Activated naive CD4-positive, alpha-beta T cell treated with anti-CD3 and anti-CD28 coated beads, Interleukin-2, amount 10 ng/mL, durations not matched to agents 7 days and 5 days (primary cell): ENCODE data around the gene TPCN2.

Experiments
- CTCF ChIA-PET: fragments of 350-600 bp; sonication (Branson Sonifier 250); formaldehyde crosslinking; loops from one replicate; lab custom pipeline; 2021; ENCODE audit warnings: antibody characterized with exemption; lab: Charles Lee
- DNase-seq: peaks from one replicate; pipeline ENCODE4 v3.0.0-alpha.2; 2020
- H3K27ac Mint-ChIP-seq: one replicate; pipeline ENCODE4 v1.8.0; 2021; ENCODE audit warnings: mild to moderate bottlenecking, moderate library complexity, mixed read lengths
- H3K27me3 Mint-ChIP-seq: one replicate; pipeline ENCODE4 v1.8.0; 2021; ENCODE audit warnings: mild to moderate bottlenecking, mixed read lengths
- H3K36me3 Mint-ChIP-seq: one replicate; pipeline ENCODE4 v1.8.0; 2021; ENCODE audit warnings: mixed read lengths
- H3K4me1 Mint-ChIP-seq: one replicate; pipeline ENCODE4 v1.8.0; 2021; ENCODE audit warnings: mixed read lengths
- H3K4me3 Mint-ChIP-seq: one replicate; pipeline ENCODE4 v1.8.0; 2021; ENCODE audit warnings: mild to moderate bottlenecking, moderate library complexity, mixed read lengths
- H3K9me3 Mint-ChIP-seq: one replicate; pipeline ENCODE4 v1.8.0; 2021; ENCODE audit warnings: mixed read lengths

The TPCN2 gene

DNA sequence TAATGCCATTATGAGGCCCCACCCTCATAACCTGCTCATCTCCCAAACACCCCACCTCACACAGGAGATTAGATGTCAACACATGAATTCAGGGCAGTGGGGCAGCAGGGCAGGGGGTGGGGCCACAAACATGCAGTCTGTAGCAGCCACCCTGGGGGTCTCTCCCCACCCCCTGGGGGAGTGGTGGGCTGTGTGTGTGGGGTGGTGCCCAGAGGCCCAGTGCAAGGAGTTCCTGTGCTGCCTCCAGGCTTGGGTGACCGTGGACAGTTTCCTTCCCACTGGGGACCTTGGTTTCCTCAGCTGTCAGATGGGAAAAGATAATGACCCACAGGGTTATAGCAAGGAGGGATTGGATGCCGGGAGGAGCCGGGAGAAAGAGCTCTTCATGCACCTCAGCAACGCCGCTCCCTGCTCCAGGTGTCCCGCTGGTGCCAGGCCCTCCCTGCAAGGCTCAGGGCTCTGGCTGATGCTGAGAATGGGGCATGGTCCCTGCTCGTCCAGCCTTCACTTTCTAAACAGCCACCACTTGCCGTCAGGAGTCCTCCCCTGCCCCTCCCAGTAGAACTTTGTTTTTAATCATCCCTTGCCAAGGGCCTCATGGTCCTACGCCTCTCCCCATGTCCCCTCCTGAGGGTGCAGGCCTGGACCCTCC, 33.7 kb upstream of the TPCN2 start:
- CTCF ChIA-PET: no interaction called here
- no peak overlapping the region for H3K4me3 Mint-ChIP-seq
- no peak for DNase-seq
- peaks cover 78% of the 10 kb centered on the region for H3K27me3 Mint-ChIP-seq
- H3K9me3 Mint-ChIP-seq: no peaks in the 10 kb centered on the region
- H3K4me1 Mint-ChIP-seq: peaks cover 6% of the 10 kb centered on the region
- H3K36me3 Mint-ChIP-seq: no peaks in the 10 kb centered on the region
- no peak overlapping the region for H3K27ac Mint-ChIP-seq

DNA sequence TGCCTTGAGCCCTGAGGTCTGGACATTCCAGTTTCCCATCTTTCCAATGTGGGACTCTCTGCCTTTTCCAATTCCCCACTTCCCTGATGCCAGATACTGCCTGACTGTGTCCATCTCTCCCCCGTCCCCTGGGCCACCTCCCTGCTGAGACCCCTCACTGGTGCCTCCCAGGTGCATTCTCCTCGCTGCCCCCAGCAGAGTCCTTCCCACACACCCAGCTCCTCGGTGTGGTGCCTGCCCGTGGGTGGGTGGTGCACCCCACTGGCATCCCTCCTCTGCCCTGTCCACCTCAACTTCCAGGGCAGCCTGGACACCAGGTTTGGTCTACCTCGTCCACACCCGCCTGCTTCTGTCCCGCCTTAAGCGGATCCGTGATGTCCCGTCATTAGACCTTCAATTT, 30.8 kb upstream of the TPCN2 start:
- no peak overlapping the region for H3K4me3 Mint-ChIP-seq
- H3K27ac Mint-ChIP-seq: no peak overlapping the region
- no peaks in the 10 kb centered on the region for H3K4me1 Mint-ChIP-seq
- H3K36me3 Mint-ChIP-seq: no peaks in the 10 kb centered on the region
- no peak for DNase-seq
- H3K9me3 Mint-ChIP-seq: no peaks in the 10 kb centered on the region
- H3K27me3 Mint-ChIP-seq: peaks cover 58% of the 10 kb centered on the region
- CTCF ChIA-PET: no interaction called here

DNA sequence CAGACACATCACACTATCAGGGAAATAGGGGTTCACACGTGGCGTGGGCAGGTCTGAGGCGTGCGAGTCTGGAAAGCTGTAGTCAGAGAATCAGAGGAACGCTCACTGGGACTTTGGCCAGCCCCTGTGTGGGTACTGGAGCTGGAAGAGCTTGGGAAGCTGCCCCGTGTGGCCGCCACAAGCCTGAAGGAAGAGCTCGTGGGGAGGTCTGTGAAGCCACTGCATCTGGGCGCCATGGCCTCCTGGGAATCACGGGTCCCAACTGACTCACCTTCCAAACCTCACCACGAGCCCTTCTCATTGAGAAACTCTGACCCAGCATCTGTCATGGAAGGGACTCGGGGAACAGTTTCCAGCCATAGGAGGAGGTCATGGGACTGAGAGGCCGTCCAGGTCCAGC, 29.8 kb upstream of the TPCN2 start:
- DNase-seq: no peak
- Mint-ChIP-seq H3K27ac (no peak overlapping the region), H3K27me3 (peaks cover 49% of the 10 kb centered on the region), H3K9me3 (no peaks in the 10 kb centered on the region), H3K36me3 (no peaks in the 10 kb centered on the region), H3K4me1 (no peaks in the 10 kb centered on the region), H3K4me3 (no peak overlapping the region)
- CTCF ChIA-PET: no interaction called here

DNA sequence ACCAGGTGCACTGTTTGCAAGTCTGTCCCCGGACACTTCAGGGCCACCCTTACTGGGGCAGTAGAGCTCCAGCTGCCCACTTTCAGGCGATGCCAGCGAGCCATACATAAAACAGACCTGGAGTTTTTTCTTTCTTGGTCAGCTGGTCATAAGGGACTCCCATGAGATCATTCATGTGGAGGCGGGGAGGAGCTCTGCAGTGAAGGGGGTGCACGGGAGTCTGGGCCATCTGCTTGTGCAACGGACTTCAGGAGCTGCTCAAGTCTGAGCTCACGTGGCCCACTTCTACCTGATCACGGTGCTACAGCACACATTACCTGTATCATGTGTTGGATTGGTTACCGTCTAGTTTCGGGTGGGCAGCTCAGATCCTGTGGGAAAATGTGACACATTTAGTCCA, 26.5 kb upstream of the TPCN2 start:
- CTCF ChIA-PET: interaction anchor here (0.9 kb wide), 1 partner anchor 9 kb away, joined by 3 read pairs; no protein-coding TSS in a partner anchor
- Mint-ChIP-seq H3K9me3 (no peaks in the 10 kb centered on the region), H3K27ac (peak overlapping the region; percentile 11), H3K27me3 (peaks cover 25% of the 10 kb centered on the region), H3K36me3 (no peaks in the 10 kb centered on the region), H3K4me1 (no peaks in the 10 kb centered on the region), H3K4me3 (no peak overlapping the region)
- DNase-seq: no peak

DNA sequence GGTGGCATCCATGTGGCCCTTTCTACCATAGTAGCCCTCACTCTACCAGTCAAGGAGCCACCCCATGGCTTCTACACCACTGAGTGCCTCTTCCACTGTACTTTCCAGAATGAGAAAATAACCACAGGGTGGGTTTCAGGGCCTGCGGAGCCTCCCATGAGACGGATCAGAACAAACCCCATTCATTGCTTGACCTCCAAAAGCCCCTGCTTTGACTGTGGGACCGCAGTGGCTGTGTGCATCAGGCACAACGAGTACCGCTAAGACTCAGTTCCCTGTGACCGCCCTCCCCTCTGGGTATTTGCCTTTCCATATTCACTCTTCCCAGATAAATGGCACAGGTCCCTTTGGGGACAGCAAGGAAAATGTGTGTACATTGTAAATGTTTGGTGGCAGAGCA, 24.2 kb upstream of the TPCN2 start:
- DNase-seq: no peak
- CTCF ChIA-PET: interaction anchor here (0.5 kb wide), 1 partner anchor 186 kb away, joined by 3 read pairs; no protein-coding TSS in a partner anchor
- Mint-ChIP-seq H3K27ac (no peak overlapping the region), H3K27me3 (peaks cover 18% of the 10 kb centered on the region), H3K4me1 (no peaks in the 10 kb centered on the region), H3K4me3 (no peak overlapping the region), H3K9me3 (no peaks in the 10 kb centered on the region), H3K36me3 (no peaks in the 10 kb centered on the region)

DNA sequence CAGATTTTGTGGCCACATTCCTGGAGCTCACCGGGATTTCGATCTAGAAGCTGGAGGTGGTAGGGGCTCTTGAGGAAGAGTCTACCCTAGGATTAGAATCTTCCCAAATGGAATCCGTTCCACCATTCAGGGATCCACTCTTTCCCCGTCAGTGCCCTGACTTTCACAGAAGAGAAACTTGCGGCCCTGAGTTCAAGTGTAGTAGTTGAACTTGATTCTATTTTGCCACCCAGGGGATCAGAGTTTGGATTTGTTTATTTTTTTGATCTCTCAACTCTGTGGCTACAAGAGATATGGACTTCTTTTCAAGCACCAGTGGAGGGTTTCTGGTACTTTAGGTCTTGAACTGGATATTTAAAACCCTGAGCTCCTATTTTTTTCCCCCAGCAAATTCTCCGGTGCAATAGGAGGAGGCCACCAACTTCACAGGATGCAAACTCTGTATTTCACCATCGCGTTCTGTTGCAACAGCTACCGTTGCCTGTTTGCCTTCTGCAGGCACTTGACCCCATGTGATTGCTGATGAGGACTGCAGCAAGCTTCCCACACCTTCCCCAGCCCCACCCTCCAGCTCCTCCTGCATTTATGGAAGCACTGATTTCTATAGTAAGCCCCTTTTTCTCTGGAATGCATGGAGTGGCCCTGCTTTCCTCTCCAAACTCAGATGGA, 20.9 kb upstream of the TPCN2 start:
- CTCF ChIA-PET: no interaction called here
- Mint-ChIP-seq H3K4me3 (no peak overlapping the region), H3K27me3 (peaks cover 16% of the 10 kb centered on the region), H3K9me3 (no peaks in the 10 kb centered on the region), H3K36me3 (no peaks in the 10 kb centered on the region), H3K27ac (no peak overlapping the region), H3K4me1 (no peaks in the 10 kb centered on the region)
- no peak for DNase-seq

DNA sequence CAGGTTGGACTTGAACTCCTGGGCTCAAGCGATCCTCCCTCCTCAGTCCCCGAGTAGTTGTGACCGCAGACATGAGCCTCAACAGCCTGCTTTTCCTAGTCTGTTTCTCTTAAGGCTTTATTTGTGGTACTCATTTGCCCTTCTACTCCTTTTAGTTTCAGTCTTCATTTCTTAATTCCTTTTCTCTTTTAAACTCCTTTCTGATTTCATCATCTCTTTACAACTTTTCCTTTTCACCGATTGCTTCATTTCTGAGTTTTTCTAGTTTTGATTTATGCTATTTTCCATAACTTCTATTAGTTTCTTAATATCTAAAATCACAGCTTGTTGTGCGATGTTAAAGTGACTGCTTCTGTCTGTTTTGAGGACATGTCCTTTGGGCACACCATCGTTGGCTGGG, 18.4 kb upstream of the TPCN2 start:
- H3K27ac Mint-ChIP-seq: no peak overlapping the region
- CTCF ChIA-PET: no interaction called here
- no peak for DNase-seq
- H3K9me3 Mint-ChIP-seq: no peaks in the 10 kb centered on the region
- H3K36me3 Mint-ChIP-seq: no peaks in the 10 kb centered on the region
- no peaks in the 10 kb centered on the region for H3K4me1 Mint-ChIP-seq
- H3K27me3 Mint-ChIP-seq: peaks cover 27% of the 10 kb centered on the region
- no peak overlapping the region for H3K4me3 Mint-ChIP-seq

DNA sequence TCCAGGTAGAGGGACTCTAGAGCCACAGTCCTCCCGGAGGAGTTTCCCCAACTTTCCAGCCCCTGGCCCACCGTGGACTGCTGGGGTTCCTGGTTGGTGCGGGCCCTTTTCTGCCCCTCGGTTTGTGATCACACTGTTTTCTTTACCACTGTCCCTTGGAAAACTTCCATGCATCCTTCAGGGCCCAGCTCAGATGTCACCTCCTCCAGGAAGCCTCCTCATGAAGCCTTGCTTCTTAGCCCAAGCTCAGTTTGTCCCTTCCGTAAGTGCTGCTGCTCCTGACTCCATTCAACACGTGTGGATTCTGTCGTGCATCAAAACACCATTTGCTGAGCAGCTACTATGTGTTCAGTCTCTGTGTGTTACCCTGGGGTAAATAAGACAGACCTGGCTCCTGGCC, 15.9 kb upstream of the TPCN2 start:
- CTCF ChIA-PET: no interaction called here
- no peaks in the 10 kb centered on the region for H3K9me3 Mint-ChIP-seq
- H3K27ac Mint-ChIP-seq: no peak overlapping the region
- H3K36me3 Mint-ChIP-seq: no peaks in the 10 kb centered on the region
- H3K4me3 Mint-ChIP-seq: no peak overlapping the region
- H3K4me1 Mint-ChIP-seq: no peaks in the 10 kb centered on the region
- H3K27me3 Mint-ChIP-seq: peaks cover 29% of the 10 kb centered on the region
- DNase-seq: no peak

DNA sequence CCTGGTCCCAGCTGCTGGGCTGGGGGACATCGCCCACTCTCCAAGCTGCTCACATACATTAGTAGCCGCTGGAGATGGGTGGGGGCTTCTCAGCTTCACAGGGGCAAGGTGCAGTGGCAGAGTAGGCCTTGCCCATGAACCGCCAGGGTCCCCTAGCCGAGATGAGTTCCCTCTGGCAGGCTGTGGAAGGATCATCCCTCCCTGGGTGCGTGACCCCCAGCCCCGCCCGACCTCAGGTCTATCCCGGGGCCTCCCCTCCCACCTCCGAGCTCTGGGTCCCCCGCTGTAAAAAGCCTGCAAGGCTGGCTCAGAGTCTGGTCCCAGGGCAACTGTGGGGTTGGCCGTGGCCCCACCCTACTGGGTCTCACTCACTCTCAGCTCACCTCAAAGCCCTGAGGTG, 15.3 kb upstream of the TPCN2 start:
- no peaks in the 10 kb centered on the region for H3K36me3 Mint-ChIP-seq
- no peak for DNase-seq
- no peaks in the 10 kb centered on the region for H3K4me1 Mint-ChIP-seq
- H3K4me3 Mint-ChIP-seq: no peak overlapping the region
- peaks cover 29% of the 10 kb centered on the region for H3K27me3 Mint-ChIP-seq
- CTCF ChIA-PET: no interaction called here
- H3K27ac Mint-ChIP-seq: no peak overlapping the region
- H3K9me3 Mint-ChIP-seq: no peaks in the 10 kb centered on the region

DNA sequence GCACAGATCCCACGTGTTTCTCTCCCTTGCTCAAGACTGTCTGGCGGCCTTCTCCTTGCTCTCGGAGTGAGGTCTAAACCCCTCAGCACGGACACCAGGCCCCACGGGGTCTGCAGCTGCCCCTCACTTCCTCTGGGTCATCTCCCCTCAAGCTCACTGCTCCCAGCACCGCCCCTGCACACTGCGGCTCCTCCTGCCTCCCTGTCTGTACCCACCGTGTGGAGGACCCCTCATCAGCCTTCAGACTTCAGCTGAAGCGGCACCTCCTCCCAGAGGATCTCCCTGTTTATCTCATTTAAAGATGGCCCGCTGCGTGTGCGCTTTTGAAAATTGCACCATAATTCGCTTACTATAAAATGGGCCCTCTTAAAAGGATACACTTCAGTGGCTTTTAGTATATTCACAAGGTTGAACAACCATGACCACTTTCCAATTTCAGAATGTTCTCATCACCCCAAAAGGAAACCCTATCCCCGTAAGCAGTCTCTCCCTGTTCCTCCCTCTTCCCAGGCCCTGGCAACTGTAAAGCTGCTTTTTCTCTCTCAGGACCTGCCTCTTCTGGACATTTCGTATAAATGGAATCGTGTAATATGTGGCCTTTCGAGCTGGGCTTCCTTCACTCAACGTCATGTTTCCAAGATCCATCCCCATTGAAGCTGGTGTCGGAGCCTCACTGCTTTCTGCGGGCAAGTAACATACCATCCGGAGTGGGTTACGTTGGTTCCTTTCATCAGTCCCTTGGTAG, 14.4 kb upstream of the TPCN2 start:
- Mint-ChIP-seq H3K27ac (no peak overlapping the region), H3K36me3 (no peaks in the 10 kb centered on the region), H3K27me3 (peaks cover 29% of the 10 kb centered on the region), H3K4me1 (no peaks in the 10 kb centered on the region), H3K9me3 (no peaks in the 10 kb centered on the region), H3K4me3 (no peak overlapping the region)
- DNase-seq: no peak
- CTCF ChIA-PET: no interaction called here

DNA sequence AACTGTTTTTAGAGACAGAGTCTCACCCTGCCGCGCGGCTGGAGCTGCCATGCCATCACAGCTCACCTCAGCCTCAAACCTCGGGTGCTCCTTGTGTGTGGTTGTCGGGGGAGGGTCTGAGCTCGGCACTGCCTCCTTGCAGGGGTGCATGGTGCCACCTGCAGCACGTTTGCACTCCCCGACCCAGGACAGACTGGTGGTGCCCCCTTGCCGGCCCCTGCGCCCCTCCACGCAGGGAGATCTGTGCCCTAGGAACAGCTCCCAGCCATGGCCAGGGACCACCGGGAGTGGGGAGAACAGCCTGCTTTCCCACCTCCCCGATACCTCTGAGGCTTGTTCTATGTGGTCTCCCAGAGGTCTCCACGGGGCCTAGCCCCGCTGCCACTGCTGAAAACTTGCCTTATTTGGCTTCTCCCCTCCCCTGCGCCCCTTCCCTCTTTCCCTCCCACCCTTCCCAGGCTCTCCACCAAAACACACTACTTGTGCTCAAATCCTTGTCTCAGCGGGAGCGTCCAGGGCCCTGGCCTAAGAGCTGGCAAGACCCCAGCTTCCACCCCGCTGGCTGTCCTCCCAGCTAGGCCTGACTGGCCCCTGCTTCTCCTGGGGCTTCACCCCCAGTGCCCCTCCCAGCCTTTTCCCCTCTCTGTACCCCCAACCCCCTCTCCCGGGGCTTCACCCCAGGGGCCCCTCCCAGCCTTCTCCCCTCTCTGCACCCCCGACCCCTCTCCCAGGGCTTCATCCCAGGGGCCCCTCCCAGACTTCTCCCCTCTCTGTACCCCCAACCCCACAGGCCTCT, 13.4 kb upstream of the TPCN2 start:
- Mint-ChIP-seq H3K4me1 (no peaks in the 10 kb centered on the region), H3K9me3 (no peaks in the 10 kb centered on the region), H3K27me3 (peaks cover 29% of the 10 kb centered on the region), H3K36me3 (no peaks in the 10 kb centered on the region), H3K27ac (no peak overlapping the region), H3K4me3 (no peak overlapping the region)
- DNase-seq: no peak
- CTCF ChIA-PET: no interaction called here

DNA sequence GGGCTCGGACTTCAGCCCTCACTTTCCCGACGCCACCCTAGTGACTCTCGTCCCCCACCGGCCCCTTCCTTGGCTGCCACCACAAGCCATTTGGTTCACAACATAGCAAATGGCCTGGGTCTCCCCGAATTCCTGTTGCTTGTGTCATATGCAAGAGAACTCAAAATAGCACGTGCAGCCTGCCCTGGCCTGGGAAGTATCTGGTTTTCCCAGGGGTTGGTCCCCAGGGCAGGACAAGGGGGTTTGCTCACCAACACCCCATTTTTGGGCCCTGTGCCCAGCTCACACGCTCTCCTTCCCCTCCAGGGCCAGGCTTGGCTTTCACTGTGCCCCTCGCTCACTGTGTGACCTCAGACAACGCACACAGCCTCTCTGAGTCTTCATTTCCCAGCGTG, 12.8 kb upstream of the TPCN2 start:
- H3K4me3 Mint-ChIP-seq: no peak overlapping the region
- H3K27ac Mint-ChIP-seq: no peak overlapping the region
- H3K27me3 Mint-ChIP-seq: peaks cover 33% of the 10 kb centered on the region
- no peak for DNase-seq
- no peaks in the 10 kb centered on the region for H3K9me3 Mint-ChIP-seq
- no peaks in the 10 kb centered on the region for H3K36me3 Mint-ChIP-seq
- CTCF ChIA-PET: no interaction called here
- H3K4me1 Mint-ChIP-seq: no peaks in the 10 kb centered on the region

DNA sequence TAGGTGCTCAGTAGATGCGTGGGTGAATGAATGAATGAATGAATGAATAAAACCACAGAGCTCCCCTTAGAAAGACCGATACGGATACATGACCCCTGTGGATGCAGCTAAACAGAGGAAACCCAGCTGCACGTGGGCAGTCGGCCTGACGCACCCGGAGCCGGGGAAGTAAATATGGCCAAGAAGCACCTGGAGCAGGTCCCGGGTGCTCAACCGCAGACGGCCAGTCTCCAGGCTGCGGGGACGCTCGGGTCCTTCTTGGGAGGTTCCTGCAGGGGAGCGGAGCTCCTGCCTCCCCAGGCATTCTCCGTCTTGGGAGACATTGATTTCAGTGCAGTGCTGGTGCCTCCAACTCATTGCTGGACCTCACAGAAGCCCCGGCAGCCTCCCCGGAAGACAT, 11.7 kb upstream of the TPCN2 start:
- no peaks in the 10 kb centered on the region for H3K4me1 Mint-ChIP-seq

DNA sequence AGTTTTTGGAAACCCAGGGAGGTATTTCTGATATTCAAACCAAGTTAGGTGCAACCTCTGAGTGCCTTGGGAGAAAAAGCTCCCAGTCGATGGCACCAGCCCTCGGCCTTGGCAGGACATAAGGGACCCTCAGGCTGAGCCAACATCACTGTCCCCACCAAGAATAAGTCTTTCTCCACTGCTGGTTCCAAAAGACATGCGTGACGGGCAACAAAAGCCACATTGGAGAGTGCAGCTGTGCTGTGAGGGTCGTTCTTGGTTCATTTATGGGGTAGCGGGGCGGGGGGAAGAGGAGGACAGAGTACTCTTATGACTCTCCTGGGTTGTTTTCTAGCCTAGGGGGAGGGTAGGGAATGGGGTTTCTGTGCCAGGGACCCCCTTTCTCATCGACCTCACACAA, 11.2 kb upstream of the TPCN2 start:
- no peaks in the 10 kb centered on the region for H3K4me1 Mint-ChIP-seq
- CTCF ChIA-PET: no interaction called here
- no peak for DNase-seq
- no peak overlapping the region for H3K4me3 Mint-ChIP-seq
- H3K36me3 Mint-ChIP-seq: no peaks in the 10 kb centered on the region
- H3K9me3 Mint-ChIP-seq: no peaks in the 10 kb centered on the region
- peaks cover 31% of the 10 kb centered on the region for H3K27me3 Mint-ChIP-seq
- H3K27ac Mint-ChIP-seq: no peak overlapping the region

More for the DNA sequence above, 11.7 kb upstream of the TPCN2 start:
- Mint-ChIP-seq H3K27me3 (peaks cover 29% of the 10 kb centered on the region), H3K27ac (no peak overlapping the region), H3K4me3 (no peak overlapping the region), H3K9me3 (no peaks in the 10 kb centered on the region), H3K36me3 (no peaks in the 10 kb centered on the region)
- CTCF ChIA-PET: no interaction called here
- DNase-seq: no peak
